ENCODE results near the gene CEBPZOS. TPM values are rescaled to one million over a fixed set of nuclear protein-coding genes. Genes with fewer than 3 reads are reported as not detected.
"Not testable (repeated sequence)": the region's sequence is repeated elsewhere in the genome, so short reads cannot be mapped to it uniquely, and the experiment has no call there.

The CEBPZOS gene
- total RNA-seq, 4 donors from 2014 or later, result 17.9 to 22.3 (median 20.3) TPM

DNA sequence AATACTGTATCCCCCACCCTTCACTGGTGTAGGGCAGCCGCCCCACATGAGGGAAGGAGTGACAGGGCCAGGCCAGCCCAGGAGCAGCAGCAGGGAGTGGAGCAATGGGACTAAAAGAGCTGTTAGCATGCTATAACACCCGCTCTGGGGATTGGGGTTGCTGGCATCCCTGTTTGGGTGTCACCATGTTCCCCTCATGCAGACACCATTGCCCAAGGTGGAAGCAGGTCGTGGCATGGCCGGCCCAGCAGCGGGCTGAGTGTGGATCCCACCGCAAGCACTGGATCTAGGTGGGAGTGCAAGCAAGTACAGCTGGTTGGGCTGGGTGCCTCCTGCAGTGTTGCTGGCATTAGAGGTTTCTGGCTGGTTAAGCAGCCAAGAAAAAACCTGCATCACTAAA lies 4.5 kb upstream of the CEBPZOS start:
- Histone ChIP-seq H3K27ac (no peak overlapping the region), H3K9me3 (no peaks in the 10 kb centered on the region), H3K4me3 (no peak overlapping the region), H3K27me3 (no peaks in the 10 kb centered on the region), H3K4me1 (peaks cover 0 to 22% (median 11%) of the 10 kb centered on the region in 3 donors), H3K36me3 (no peaks in the 10 kb centered on the region)
- no peak for DNase-seq
- no peak for TF ChIP-seq POLR2A (IDR thresholded peaks at IDR 0.05)
- TF ChIP-seq, protein P1, sequence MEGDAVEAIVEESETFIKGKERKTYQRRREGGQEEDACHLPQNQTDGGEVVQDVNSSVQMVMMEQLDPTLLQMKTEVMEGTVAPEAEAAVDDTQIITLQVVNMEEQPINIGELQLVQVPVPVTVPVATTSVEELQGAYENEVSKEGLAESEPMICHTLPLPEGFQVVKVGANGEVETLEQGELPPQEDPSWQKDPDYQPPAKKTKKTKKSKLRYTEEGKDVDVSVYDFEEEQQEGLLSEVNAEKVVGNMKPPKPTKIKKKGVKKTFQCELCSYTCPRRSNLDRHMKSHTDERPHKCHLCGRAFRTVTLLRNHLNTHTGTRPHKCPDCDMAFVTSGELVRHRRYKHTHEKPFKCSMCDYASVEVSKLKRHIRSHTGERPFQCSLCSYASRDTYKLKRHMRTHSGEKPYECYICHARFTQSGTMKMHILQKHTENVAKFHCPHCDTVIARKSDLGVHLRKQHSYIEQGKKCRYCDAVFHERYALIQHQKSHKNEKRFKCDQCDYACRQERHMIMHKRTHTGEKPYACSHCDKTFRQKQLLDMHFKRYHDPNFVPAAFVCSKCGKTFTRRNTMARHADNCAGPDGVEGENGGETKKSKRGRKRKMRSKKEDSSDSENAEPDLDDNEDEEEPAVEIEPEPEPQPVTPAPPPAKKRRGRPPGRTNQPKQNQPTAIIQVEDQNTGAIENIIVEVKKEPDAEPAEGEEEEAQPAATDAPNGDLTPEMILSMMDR (IDR thresholded peaks at IDR 0.05), result no peak
- 77 to 79% methylated on average over 5 to 6 of the region's 6 CpGs for WGBS, 2 donors
- intact Hi-C loops (cut with DNase I), result no loop called here

DNA sequence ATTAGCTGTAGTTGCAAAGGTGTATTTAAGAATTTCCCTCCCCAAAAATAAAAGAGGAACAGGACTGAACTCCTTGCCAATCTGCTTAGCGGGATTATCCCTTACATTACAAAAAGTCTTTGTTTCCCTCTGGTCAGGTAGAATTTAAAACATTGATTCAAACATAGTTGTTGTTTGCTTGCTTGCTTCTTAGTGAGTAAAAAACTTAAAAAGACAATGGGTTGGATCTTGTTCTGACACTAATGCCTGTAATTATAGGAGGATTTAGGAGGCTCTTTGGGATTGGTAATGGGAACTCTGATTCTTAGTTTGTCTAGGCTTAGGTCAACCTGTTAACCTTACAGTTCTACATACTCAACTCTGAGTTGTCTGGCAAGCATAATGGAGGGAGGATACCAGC lies 3.7 kb upstream of the CEBPZOS start:
- no peak overlapping the region for H3K4me3 ChIP-seq
- DNase-seq, result no peak
- intact Hi-C loops (cut with DNase I), result no loop called here
- H3K27me3 ChIP-seq, result no peaks in the 10 kb centered on the region
- H3K9me3 ChIP-seq, result no peaks in the 10 kb centered on the region
- TF ChIP-seq POLR2A (IDR thresholded peaks at IDR 0.05), result no peak
- TF ChIP-seq, protein P1 (IDR thresholded peaks at IDR 0.05), result no peak
- no peak overlapping the region for H3K27ac ChIP-seq
- 82 to 90% methylated on average over 1 of the region's 1 CpG for WGBS, 2 donors
- H3K4me1 ChIP-seq, result peaks cover 0 to 30% (median 17%) of the 10 kb centered on the region in 3 donors
- no peaks in the 10 kb centered on the region for H3K36me3 ChIP-seq

DNA sequence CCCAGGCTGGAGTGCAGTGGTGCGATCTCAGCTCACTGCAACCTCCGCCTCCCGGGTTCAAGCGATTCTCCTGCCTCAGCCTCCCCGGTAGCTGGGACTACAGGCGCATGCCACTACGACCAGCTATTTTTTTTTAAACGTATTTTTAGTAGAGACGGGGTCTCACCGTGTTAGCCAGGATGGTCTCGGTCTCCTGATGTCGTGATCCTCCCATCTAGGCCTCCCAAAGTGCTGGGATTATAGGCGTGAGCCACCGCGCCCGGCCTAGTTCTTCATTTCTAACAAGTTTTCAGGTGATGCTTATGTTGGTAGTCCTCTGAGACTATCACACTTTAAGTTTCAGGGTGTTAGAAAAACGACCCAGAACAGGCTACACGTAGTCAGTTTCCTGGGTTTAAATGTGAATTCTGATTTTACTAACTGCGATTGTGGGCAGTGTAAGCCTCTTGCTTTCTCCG lies 405 bp upstream of the CEBPZOS start:
- WGBS, 2 donors, result 77 to 81% methylated on average over 20 of the region's 20 CpGs
- H3K9me3 ChIP-seq; intact Hi-C loops (cut with DNase I); H3K27me3 ChIP-seq; DNase-seq: not testable (repeated sequence)
- peaks cover 0 to 12% (median 6%) of the 10 kb centered on the region in 3 donors for H3K36me3 ChIP-seq
- peaks cover 0 to 32% (median 15%) of the 10 kb centered on the region in 3 donors for H3K4me1 ChIP-seq
- peak overlapping the region; percentile 92 to 95 (median 94) for H3K27ac ChIP-seq
- H3K4me3 ChIP-seq, result peak overlapping the region; percentile 69 to 97 (median 88)

DNA sequence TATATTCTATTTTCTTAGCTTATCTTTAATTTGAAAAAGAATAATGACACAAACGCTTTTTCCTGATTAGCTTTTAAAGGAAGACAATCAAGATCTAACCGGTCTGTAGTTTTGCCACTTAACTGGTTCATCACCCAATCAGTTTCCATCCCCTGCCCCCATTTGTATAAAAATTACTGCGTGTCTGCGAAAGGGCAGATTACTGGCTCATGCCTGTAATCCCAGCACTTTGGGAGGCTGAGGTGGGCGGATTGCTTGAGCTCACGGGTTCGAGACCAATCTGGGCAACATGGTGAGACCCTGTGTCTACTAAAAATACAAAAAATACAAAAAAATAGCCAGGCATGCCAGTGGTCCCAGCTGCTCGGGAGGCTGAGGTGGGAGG lies 2.4 kb downstream of the CEBPZOS start:
- Histone ChIP-seq H3K9me3 (peaks cover 0 to 3% (median 0%) of the 10 kb centered on the region in 3 donors), H3K27me3 (no peaks in the 10 kb centered on the region), H3K36me3 (peaks cover 0 to 40% (median 16%) of the 10 kb centered on the region in 3 donors), H3K4me1 (peaks cover 0 to 32% (median 15%) of the 10 kb centered on the region in 3 donors), H3K4me3 (no peak overlapping the region), H3K27ac (no peak overlapping the region)
- no peak for DNase-seq
- intact Hi-C loops (cut with DNase I), result no loop called here
- WGBS, 2 donors, result 71 to 83% methylated on average over 6 to 8 of the region's 8 CpGs
- TF ChIP-seq, protein P1 (IDR thresholded peaks at IDR 0.05), result no peak
- TF ChIP-seq POLR2A (IDR thresholded peaks at IDR 0.05), result no peak

DNA sequence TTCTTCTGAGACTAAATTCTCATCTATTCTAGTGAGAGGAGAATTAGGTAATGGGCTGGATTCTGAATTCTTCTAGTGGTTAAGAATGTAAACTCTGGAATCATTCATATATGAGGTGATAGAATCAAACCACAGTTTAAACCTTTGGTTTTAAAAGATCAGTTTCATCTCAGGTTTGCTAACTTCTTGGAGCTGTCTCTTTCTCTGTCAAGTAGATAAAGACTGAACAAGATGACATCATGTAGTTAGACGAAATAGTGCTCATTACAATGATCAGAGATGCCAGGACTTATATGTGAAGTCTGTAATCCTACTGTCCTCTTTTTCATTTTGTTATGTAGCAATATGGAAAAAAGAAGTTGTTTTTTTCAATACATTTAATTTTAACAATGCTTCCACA lies 4.9 kb downstream of the CEBPZOS start:
- no peak overlapping the region for H3K27ac ChIP-seq
- no peaks in the 10 kb centered on the region for H3K27me3 ChIP-seq
- TF ChIP-seq POLR2A (IDR thresholded peaks at IDR 0.05), result no peak
- TF ChIP-seq, protein P1 (IDR thresholded peaks at IDR 0.05), result no peak
- intact Hi-C loops (cut with DNase I), result no loop called here
- H3K4me3 ChIP-seq, result no peak overlapping the region
- peaks cover 0 to 4% (median 2%) of the 10 kb centered on the region in 3 donors for H3K9me3 ChIP-seq
- peaks cover 0 to 26% (median 11%) of the 10 kb centered on the region in 3 donors for H3K4me1 ChIP-seq
- WGBS, 2 donors, result 67 to 100% methylated on average over 1 of the region's 1 CpG
- H3K36me3 ChIP-seq, result peaks cover 0 to 65% (median 21%) of the 10 kb centered on the region in 3 donors
- DNase-seq, result no peak

DNA sequence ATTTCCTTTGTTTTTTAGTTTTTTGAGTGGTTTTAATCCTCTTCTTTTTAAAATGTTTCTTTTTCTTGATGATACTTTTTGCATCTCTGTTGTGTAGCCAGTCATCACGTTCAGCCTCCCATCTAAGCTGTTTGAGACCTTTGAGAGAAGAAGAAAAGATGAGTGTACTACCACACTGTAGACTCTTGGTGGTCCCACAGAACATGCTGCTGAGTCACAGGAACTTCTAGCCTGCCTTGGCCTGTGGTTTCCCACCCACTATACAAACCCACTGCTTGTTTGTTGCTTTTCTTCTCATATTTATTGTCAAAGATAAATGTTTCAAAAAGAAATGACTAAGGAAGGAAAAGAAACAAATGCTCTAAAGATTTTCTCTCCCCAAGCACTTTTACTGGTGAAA lies 5.5 kb downstream of the CEBPZOS start:
- H3K4me1 ChIP-seq, result peaks cover 0 to 25% (median 11%) of the 10 kb centered on the region in 3 donors
- intact Hi-C loops (cut with DNase I), result no loop called here
- no peak for DNase-seq
- H3K9me3 ChIP-seq, result peaks cover 0 to 6% (median 5%) of the 10 kb centered on the region in 3 donors
- H3K4me3 ChIP-seq, result no peak overlapping the region
- WGBS, 2 donors, result 67 to 94% methylated on average over 1 of the region's 1 CpG
- H3K36me3 ChIP-seq, result peaks cover 0 to 71% (median 21%) of the 10 kb centered on the region in 3 donors
- H3K27ac ChIP-seq, result no peak overlapping the region
- H3K27me3 ChIP-seq, result no peaks in the 10 kb centered on the region
- no peak for TF ChIP-seq POLR2A (IDR thresholded peaks at IDR 0.05)
- TF ChIP-seq, protein P1 (IDR thresholded peaks at IDR 0.05), result no peak
